ENCODE measurements around the gene MMP25.
A peak's percentile ranks its signal among the peaks of the same experiment; 100 is the strongest.

The MMP25 gene

GRCh38 chr16:3097266-3097665, 50.9 kb downstream of the MMP25 start:
- no peak for DNase-seq

GRCh38 chr16:3098459-3099394, 52.4 kb downstream of the MMP25 start, which contains the start of gene ZSCAN10:
Gene ZSCAN10, minus strand, starts transcription at chr16:3099294. Its CDS starts 6,357 bp downstream, at chr16:3092937.
- no peak for DNase-seq

- no peak for DNase-seq
These were observed 53.0 kb downstream of the MMP25 start for GRCh38 chr16:3099395-3099731.

GRCh38 chr16:3099732-3100499, 53.6 kb downstream of the MMP25 start:
- peak; percentile 56 for DNase-seq

- DNase-seq = no peak
These were observed 54.9 kb downstream of the MMP25 start for GRCh38 chr16:3101018-3101840.

- DNase-seq = no peak
These were observed 55.6 kb downstream of the MMP25 start for GRCh38 chr16:3101841-3102470.

- DNase-seq = peak; percentile 94
These were observed 60.0 kb downstream of the MMP25 start for GRCh38 chr16:3106205-3106928.

Measured in COR-L47 (cell line).